BLaER1 treated with 17β-estradiol and CSF1 and Interleukin-3, amounts not matched to agents 10 nM and 100 nM (cell line): ENCODE results near the gene FHIT.

ENCODE experiments used
- H3K27ac ChIP-seq, 11 experiments: shearing (Covaris generic); formaldehyde crosslinking; 2 replicates each; pipeline ENCODE4 v1.8.1; 2022
- H3K27me3 ChIP-seq, 11 experiments: shearing (Covaris generic); formaldehyde crosslinking; 2 replicates each; pipeline ENCODE4 v1.8.1; 2022
- H3K36me3 ChIP-seq, 11 experiments: shearing (Covaris generic); formaldehyde crosslinking; 2 replicates each; pipeline ENCODE4 v1.8.1; 2022
- H3K4me1 ChIP-seq, 10 experiments: shearing (Covaris generic); formaldehyde crosslinking; 2 replicates each; pipeline ENCODE4 v1.8.1; 2022
- H3K4me2 ChIP-seq, 11 experiments: shearing (Covaris generic); formaldehyde crosslinking; 2 replicates each; pipeline ENCODE4 v1.8.1; 2022
- H3K4me3 ChIP-seq, 10 experiments: shearing (Covaris generic); formaldehyde crosslinking; 2 replicates each; pipeline ENCODE4 v1.8.1; 2022
- H3K9ac ChIP-seq, 11 experiments: shearing (Covaris generic); formaldehyde crosslinking; 2 replicates each; pipeline ENCODE4 v1.8.1; 2022
- H3K9me3 ChIP-seq, 11 experiments: shearing (Covaris generic); formaldehyde crosslinking; replicated peaks in 1 of 11; 2 replicates each; pipeline ENCODE4 v1.8.1; 2022
- H4K20me1 ChIP-seq, 11 experiments: shearing (Covaris generic); formaldehyde crosslinking; 2 replicates each; pipeline ENCODE4 v1.8.1; 2022
- Cebpa-rat ChIP-seq, 11 experiments: shearing (Covaris generic); IDR thresholded peaks; 2 replicates each; pipeline ENCODE4 v1.8.1; 2022

Gene FHIT

DNA sequence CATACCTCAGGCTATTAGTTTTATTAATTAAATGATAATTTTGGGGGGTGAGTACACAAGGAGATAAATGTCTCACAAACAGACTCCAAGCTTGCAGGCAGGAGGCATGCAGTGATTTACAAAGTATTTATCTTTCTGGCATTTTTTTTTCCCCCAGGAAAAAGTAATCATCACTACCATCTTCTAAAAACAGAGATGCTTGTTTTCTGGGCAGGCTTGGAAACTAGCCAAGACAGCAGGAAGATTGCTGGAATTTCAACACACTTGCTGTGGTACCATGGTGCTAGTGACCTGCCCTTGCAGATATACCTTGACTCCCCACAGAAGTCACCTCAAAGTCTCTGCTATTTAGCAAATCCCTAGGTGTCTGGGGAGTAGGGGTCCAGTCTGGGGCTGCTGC, 1468.6 kb downstream of the FHIT start:
- Histone ChIP-seq H3K27me3 (no peaks in the 10 kb centered on the region), H3K4me2 (no peak overlapping the region), H3K9ac (no peak overlapping the region), H3K4me1 (peaks cover 4 to 11% (median 8%) of the 10 kb centered on the region in 10 experiments; a peak in 9 of 20 replicates), H3K9me3 (peaks cover 0 to 4% (median 0%) of the 10 kb centered on the region in 11 experiments; a peak in 1 of 22 replicates), H3K4me3 (no peak overlapping the region), H3K36me3 (no peaks in the 10 kb centered on the region), H3K27ac (no peak overlapping the region), H4K20me1 (no peaks in the 10 kb centered on the region)
- no peak for TF ChIP-seq Cebpa-rat (IDR thresholded peaks at IDR 0.05)

DNA sequence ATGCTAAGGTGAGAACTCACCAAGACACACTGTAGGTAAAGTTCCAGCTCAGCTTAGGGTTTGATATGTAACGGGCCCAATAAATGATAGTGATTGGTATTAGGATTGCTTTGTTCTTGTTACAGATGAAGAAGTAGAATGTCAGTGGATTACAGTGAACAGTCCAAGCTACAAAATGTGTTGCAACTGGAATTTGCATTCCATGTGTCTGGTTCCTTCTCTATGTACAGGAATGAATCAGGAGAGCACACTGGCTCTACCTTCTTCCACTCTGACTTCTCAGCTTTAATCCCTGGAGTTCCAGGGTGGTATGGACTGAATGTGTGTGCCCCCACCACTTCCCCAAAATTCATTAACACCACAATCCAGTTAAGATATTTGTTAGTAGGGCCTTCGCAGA, 1471.0 kb downstream of the FHIT start:
- Histone ChIP-seq H3K4me1 (peaks cover 4 to 11% (median 8%) of the 10 kb centered on the region in 10 experiments; a peak in 9 of 20 replicates), H3K4me3 (no peak overlapping the region), H3K27me3 (no peaks in the 10 kb centered on the region), H3K9me3 (peaks cover 0 to 4% (median 0%) of the 10 kb centered on the region in 11 experiments; a peak in 1 of 22 replicates), H3K4me2 (no peak overlapping the region), H3K36me3 (no peaks in the 10 kb centered on the region), H4K20me1 (no peaks in the 10 kb centered on the region), H3K9ac (no peak overlapping the region), H3K27ac (no peak overlapping the region)
- TF ChIP-seq Cebpa-rat (IDR thresholded peaks at IDR 0.05): no peak

DNA sequence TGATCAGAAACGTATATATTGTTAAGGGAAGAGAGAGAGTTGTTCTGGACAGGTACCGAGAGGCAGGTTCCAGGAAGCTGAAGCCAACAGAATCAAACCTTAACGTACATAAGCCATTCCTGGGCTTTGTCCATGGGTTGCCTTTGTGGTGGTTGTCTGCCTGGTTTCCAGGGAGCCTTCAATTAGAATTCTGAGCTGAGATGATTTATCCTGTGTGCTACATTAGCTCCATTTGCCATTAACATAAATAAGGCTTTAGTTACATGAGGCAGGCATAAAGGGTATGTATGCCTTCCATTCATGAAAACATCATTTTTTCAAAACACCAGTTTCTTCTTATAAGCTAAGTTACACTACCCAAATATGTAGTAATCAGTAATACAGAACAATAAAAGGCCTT, 1472.0 kb downstream of the FHIT start:
- Histone ChIP-seq H3K27me3 (no peaks in the 10 kb centered on the region), H4K20me1 (no peaks in the 10 kb centered on the region), H3K9me3 (peaks cover 0 to 4% (median 0%) of the 10 kb centered on the region in 11 experiments; a peak in 1 of 22 replicates), H3K36me3 (no peaks in the 10 kb centered on the region), H3K4me1 (peaks cover 4 to 11% (median 8%) of the 10 kb centered on the region in 10 experiments; a peak in 9 of 20 replicates), H3K9ac (no peak overlapping the region), H3K4me3 (no peak overlapping the region), H3K27ac (no peak overlapping the region), H3K4me2 (no peak overlapping the region)
- no peak for TF ChIP-seq Cebpa-rat (IDR thresholded peaks at IDR 0.05)

DNA sequence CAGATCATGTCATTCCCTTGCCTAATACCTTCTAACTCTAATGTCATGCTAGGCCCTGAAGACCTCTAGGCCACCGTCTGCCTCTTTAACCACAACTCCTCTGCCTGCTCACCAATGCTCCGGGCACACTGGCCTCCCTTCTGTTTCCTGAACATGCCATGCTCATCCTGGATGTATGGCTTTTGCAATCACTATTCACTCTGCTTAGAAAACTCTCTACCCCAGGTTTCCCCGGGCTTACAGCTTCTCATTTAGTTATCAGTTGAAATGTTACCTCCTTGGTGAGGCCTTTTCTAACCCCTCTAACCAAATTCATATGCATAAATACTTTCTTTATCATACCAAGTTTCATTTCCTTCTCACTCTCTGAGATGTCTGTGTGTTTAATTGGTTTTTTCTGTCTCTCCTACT, 1473.6 kb downstream of the FHIT start:
- no peak for TF ChIP-seq Cebpa-rat (IDR thresholded peaks at IDR 0.05)
- Histone ChIP-seq H3K9ac (no peak overlapping the region), H3K36me3 (no peaks in the 10 kb centered on the region), H3K4me2 (no peak overlapping the region; a peak in 1 of 22 replicates), H3K4me3 (no peak overlapping the region), H3K4me1 (peaks cover 0 to 8% (median 3%) of the 10 kb centered on the region in 10 experiments; a peak in 13 of 20 replicates), H3K27me3 (no peaks in the 10 kb centered on the region), H3K9me3 (peaks cover 0 to 4% (median 0%) of the 10 kb centered on the region in 11 experiments; a peak in 1 of 22 replicates), H3K27ac (peak overlapping the region in 1 of 11 experiments; percentile 42; a peak in 1 of 22 replicates), H4K20me1 (no peaks in the 10 kb centered on the region)

DNA sequence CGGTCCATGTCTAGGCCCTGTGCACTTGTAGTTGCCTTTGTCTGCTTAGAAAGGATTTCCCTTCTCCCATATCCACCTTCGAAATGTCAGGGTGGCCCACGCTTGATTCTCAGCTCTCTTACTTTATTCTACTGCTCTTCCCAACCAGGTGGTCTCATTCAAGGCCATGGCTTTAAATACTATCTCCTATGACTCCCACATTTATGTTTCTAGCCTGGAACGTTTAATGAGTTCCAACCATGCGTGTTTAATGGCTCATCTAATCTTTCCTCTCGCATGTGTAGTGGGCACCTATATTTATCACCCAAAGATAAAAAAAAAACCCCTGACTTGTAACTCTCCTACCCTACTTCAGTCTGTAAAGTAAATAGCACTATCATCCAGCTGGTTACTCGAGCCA, 1474.2 kb downstream of the FHIT start:
- Histone ChIP-seq H4K20me1 (no peaks in the 10 kb centered on the region), H3K4me1 (peaks cover 0 to 12% (median 9%) of the 10 kb centered on the region in 10 experiments; a peak in 13 of 20 replicates), H3K27me3 (no peaks in the 10 kb centered on the region), H3K27ac (no peak overlapping the region), H3K9me3 (peaks cover 0 to 4% (median 0%) of the 10 kb centered on the region in 11 experiments; a peak in 1 of 22 replicates), H3K4me2 (no peak overlapping the region), H3K4me3 (no peak overlapping the region), H3K36me3 (no peaks in the 10 kb centered on the region), H3K9ac (no peak overlapping the region)
- TF ChIP-seq Cebpa-rat (IDR thresholded peaks at IDR 0.05): no peak

DNA sequence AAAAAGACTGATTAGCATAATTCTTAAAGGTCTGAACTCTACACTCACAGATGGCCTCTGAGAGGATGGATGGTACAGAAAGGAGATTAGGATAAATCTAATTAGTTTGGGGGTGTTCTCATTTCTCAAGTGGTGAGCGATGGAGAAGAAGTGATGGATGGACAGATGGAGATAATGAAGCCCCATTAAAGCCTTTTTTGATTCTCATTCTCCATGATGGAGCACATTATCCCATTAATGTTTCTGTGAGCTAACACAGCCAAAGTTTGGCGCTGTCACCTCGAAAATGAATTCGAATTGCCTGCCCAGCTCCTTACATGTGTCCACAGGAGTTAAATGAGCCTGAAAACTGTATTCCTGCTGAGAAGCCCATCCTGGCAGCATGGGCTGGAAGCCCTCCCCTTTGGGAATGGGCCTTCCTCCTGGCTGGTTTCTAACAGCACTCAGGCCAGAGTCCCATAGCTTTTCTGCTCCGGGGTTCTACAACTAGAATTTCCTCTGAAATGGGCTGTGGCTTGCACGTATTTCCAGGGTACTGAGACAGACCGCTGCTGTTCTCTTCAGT, 1475.4 kb downstream of the FHIT start:
- Histone ChIP-seq H3K9me3 (peaks cover 0 to 4% (median 0%) of the 10 kb centered on the region in 11 experiments; a peak in 1 of 22 replicates), H3K27me3 (no peaks in the 10 kb centered on the region), H3K9ac (no peak overlapping the region), H3K36me3 (no peaks in the 10 kb centered on the region), H3K4me2 (no peak overlapping the region), H3K27ac (no peak overlapping the region), H3K4me3 (no peak overlapping the region), H3K4me1 (peaks cover 0 to 14% (median 12%) of the 10 kb centered on the region in 10 experiments; a peak in 13 of 20 replicates), H4K20me1 (no peaks in the 10 kb centered on the region)
- no peak for TF ChIP-seq Cebpa-rat (IDR thresholded peaks at IDR 0.05)

DNA sequence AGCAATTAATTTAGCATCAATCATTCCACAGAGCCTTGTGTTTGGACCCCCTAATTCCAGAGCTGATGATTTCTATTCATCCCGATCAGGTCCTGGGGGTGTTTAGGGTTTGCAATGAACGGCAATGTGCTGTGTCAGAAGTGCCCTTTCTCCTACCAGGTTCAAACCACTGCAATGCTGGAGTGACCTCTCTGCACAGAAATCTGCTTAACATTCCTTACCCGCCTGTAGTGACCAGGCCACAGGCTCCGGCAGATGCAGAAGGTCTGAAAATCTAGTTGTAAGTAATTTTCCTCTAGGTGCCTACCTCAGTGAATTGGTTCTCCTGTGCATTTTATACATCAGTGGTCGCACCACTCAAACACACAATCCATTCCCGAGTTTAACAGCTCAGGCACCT, 1476.1 kb downstream of the FHIT start:
- Histone ChIP-seq H3K4me3 (no peak overlapping the region), H3K27me3 (no peaks in the 10 kb centered on the region), H3K4me2 (no peak overlapping the region), H4K20me1 (no peaks in the 10 kb centered on the region), H3K9me3 (peaks cover 0 to 4% (median 0%) of the 10 kb centered on the region in 11 experiments; a peak in 1 of 22 replicates), H3K27ac (no peak overlapping the region), H3K4me1 (peaks cover 0 to 14% (median 12%) of the 10 kb centered on the region in 10 experiments; a peak in 13 of 20 replicates), H3K9ac (no peak overlapping the region), H3K36me3 (no peaks in the 10 kb centered on the region)
- TF ChIP-seq Cebpa-rat (IDR thresholded peaks at IDR 0.05): no peak

DNA sequence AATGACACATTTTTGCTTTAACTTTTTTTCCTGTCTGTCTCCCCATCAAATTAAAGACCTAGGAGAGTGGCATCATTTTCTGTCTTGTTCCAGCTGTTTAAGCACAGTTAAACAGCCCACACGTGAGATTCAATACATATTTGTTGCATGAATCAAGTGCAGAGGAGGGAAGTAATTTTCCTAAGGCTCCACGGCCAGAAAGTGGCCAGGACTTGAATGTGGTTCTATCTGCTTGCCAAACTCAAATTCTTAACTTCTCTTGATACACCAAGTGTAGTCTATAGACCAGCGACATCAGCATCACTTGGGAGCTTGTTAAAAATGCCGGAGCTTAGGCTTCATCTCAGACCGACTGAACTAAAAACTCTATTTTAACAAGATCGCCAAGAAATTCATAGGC, 1476.6 kb downstream of the FHIT start:
- Histone ChIP-seq H3K36me3 (no peaks in the 10 kb centered on the region), H3K4me1 (peaks cover 0 to 14% (median 12%) of the 10 kb centered on the region in 10 experiments; a peak in 13 of 20 replicates), H3K9me3 (no peaks in the 10 kb centered on the region; a peak in 1 of 22 replicates), H3K27me3 (no peaks in the 10 kb centered on the region), H3K4me2 (no peak overlapping the region), H4K20me1 (no peaks in the 10 kb centered on the region), H3K4me3 (no peak overlapping the region), H3K27ac (no peak overlapping the region), H3K9ac (no peak overlapping the region)
- TF ChIP-seq Cebpa-rat (IDR thresholded peaks at IDR 0.05): no peak

DNA sequence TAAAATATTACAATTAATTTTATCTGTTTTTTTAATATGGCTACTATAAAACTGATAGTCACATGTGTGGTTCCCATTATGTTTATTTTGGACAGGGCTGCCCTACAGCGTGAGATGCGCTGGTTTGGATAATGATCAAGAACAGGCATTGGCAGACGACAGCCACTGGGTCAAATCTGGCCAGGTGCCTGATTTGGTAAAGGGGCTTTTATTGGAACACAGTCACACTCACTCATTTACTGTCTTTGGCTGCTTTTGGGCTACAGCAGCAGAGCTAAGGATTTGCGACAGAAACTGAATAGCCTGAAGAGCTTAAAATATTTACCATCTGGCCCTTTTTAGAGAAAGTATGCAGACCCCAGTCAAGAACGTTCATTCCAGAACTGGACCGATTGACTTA, 1477.3 kb downstream of the FHIT start:
- H4K20me1 ChIP-seq: no peaks in the 10 kb centered on the region
- H3K27me3 ChIP-seq: no peaks in the 10 kb centered on the region
- peaks cover 0 to 14% (median 12%) of the 10 kb centered on the region in 10 experiments; a peak in 13 of 20 replicates for H3K4me1 ChIP-seq
- TF ChIP-seq Cebpa-rat (IDR thresholded peaks at IDR 0.05): no peak
- H3K36me3 ChIP-seq: no peaks in the 10 kb centered on the region
- H3K9me3 ChIP-seq: no peaks in the 10 kb centered on the region
- H3K4me3 ChIP-seq: no peak overlapping the region
- H3K9ac ChIP-seq: no peak overlapping the region
- no peak overlapping the region for H3K4me2 ChIP-seq
- H3K27ac ChIP-seq: no peak overlapping the region
